ENCODE results near the gene NEDD8.

Gene NEDD8

GRCh38 chr14:24177041-24177825 lies 54.9 kb downstream of the NEDD8 start:
- no peak for DNase-seq

DNA sequence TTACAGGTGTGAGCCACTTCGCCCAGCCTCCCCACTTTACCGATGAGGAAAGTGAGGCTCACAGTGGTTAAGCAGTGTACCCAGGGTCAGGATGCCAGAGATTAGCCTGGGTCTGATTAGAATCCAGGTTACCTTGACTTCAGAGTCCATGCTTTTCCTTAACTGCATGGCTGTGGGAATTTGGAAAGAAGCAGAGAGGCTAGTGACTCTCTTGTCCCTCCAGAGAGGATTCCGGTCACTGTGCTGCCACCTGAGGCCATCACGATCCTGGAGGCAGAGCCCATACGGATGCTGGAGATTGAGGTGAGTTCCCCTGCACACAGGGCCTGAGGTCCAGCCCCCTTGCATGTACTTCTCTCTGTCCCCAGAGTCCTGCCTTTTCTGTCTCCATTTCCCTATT lies 55.6 kb downstream of the NEDD8 start:
- no peak for DNase-seq

DNA sequence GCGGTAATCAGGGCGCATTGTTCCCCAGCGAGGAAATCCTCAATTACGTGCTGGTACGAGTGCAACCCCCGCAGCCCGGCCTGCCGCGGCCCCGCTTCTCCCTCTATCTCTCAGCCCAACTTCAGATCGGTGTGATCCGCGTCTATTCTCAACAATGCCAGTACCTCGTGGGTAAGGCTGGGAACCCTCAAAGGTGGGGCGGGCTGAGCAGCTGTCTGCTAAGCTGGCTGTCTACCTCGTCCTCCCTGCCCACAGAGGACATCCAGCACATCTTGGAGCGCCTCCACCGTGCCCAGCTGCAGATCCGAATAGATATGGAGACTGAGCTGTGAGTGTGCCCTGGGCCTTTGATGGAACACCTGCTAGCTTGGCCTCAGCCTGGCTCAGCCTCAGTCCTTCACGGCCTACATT lies 59.3 kb downstream of the NEDD8 start:
- DNase-seq: no peak

- no peak for DNase-seq
Observed at GRCh38 chr14:24172261-24172860, 59.8 kb downstream of the NEDD8 start.

DNA sequence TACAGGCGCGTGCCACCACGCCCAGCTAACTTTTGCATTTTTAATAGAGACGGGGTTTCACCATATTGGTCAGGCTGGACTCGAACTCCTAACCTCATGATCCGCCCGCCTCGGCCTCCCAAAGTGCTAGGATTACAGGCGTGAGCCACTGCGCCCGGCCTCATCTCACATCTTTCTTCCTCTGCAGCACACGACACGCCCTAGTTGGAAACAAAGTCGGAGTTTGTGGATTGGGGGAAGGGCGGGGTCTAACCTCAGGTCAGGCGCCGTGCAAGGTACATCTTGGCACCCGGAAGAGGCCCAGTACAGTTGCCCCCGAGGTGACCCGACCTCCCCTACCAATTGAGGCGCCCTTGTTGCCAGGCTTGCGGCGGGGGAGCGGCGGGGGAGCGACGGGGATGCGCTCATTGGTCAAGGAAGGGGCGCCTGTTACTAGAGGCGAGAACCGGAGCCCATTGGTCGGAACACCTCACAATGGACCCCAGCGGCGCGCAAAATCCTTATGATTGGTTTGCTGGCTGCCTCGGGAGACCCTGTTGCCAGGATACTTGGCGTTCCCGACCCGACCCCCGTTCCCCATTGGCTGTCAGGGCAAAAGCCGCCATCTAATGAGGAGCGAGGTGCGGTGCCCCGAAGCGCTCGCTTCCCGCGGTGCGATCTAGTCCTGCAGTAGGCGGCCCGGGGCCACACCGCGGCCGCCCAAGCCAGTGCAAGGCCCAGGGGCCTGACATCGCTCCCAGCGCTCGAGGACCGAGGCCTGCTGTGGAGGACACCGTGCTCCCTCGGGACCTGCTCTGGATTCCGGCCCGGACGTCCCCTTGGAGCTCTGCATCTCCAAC lies 60.5 kb downstream of the NEDD8 start, which contains the start of gene REC8:
TSS of gene REC8 (plus strand) at position 659 of the 839 bp plus-strand sequence. CDS start 473 bp downstream, outside the sequence.
- no peak for DNase-seq

DNA sequence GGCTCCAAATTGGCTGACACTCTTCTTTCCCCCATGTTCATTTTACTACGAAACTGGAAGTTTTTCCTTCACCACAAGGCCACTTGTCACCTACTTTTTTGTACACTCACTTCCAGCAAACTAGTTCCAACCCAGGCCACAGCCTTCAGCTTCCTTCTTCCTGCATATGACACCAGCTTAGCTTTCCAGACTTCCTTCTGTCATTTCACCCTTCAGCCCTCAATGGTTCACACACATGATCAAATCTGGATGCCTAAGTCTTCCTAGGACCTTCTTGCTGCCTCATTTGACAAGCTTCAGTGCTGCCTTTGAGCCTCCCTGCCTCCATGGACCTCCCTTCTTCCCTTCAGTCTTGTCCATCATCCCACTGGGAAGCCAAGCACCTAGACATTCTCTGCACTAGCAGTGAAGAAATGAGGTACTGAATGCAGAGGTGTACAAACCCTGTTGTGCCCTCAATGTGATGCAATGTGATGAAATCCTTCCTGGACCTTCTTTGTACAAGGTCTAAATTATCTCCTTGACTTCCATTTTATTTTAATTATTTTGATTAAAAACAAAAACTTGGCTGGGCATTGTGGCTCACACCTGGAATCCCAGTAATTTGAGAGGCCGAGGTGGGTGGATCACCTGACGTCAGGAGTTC lies 64.6 kb downstream of the NEDD8 start:
- DNase-seq: no peak
